H9 (cell line): Measurements from ENCODE around the gene RBKS. TPM values are rescaled to one million over a fixed set of nuclear protein-coding genes. Genes with fewer than 3 reads are reported as not detected.

Source experiments
- DNase-seq: peaks from one replicate; pipeline ENCODE4 v3.0.0-alpha.2; 2017
- H2AFZ ChIP-seq: one replicate; pipeline ENCODE4 v1.6.1; 2013; ENCODE audit warnings: mild to moderate bottlenecking, low read length, control low read depth, moderate library complexity
- H2AK5ac ChIP-seq: 2 replicates; pipeline ENCODE4 v1.6.1; 2013; ENCODE audit warnings: low read length, control low read depth, mixed read lengths; ENCODE audit not compliant: insufficient read length
- H2BK120ac ChIP-seq: one replicate; pipeline ENCODE4 v1.6.1; 2013; ENCODE audit warnings: low read depth, mild to moderate bottlenecking, low read length, control low read depth, inconsistent platforms; ENCODE audit not compliant: poor library complexity, severe bottlenecking
- H2BK12ac ChIP-seq: 2 replicates; pipeline ENCODE4 v1.6.1; 2013; ENCODE audit warnings: low read length, control low read depth, mixed read lengths, low read depth; ENCODE audit not compliant: insufficient read length
- H2BK15ac ChIP-seq: 2 replicates; pipeline ENCODE4 v1.6.1; 2013; ENCODE audit warnings: low read depth, low read length, control low read depth
- H2BK20ac ChIP-seq: one replicate; pipeline ENCODE4 v1.6.1; 2013; ENCODE audit warnings: low read depth, mild to moderate bottlenecking, low read length, control low read depth, inconsistent platforms; ENCODE audit not compliant: poor library complexity, severe bottlenecking
- H2BK5ac ChIP-seq: 2 replicates; pipeline ENCODE4 v1.6.1; 2013; ENCODE audit warnings: low read length, control low read depth, mixed read lengths; ENCODE audit not compliant: insufficient read length
- H3K14ac ChIP-seq: 2 replicates; pipeline ENCODE4 v1.6.1; 2013; ENCODE audit warnings: low read length, control low read depth; ENCODE audit not compliant: insufficient read depth
- H3K18ac ChIP-seq: 2 replicates; pipeline ENCODE4 v1.6.1; 2013; ENCODE audit warnings: low read depth, mild to moderate bottlenecking, mixed read lengths, low read length, control low read depth; ENCODE audit not compliant: insufficient read length
- H3K23ac ChIP-seq: 2 replicates; pipeline ENCODE4 v1.6.1; 2013; ENCODE audit warnings: low read length, control low read depth, mixed read lengths, low read depth; ENCODE audit not compliant: insufficient read length
- H3K23me2 ChIP-seq: 2 replicates; pipeline ENCODE4 v1.6.1; 2013; ENCODE audit warnings: low read depth, mild to moderate bottlenecking, mixed read lengths, low read length, control low read depth; ENCODE audit not compliant: insufficient read length, poor library complexity, severe bottlenecking
- H3K27ac ChIP-seq: 2 replicates; pipeline ENCODE4 v1.5.1; 2013; ENCODE audit warnings: low read length, control low read depth, mixed read lengths, low read depth; ENCODE audit not compliant: insufficient read length
- H3K27me3 ChIP-seq: 2 replicates; pipeline ENCODE4 v1.6.1; 2013; ENCODE audit warnings: low read length, control low read depth, inconsistent platforms; ENCODE audit not compliant: insufficient read depth
- H3K4ac ChIP-seq: 2 replicates; pipeline ENCODE4 v1.6.1; 2013; ENCODE audit warnings: low read depth, mild to moderate bottlenecking, control low read depth, inconsistent platforms, low read length, moderate library complexity
- H3K4me1 ChIP-seq: 2 replicates; pipeline ENCODE4 v1.6.1; 2013; ENCODE audit warnings: low read length, control low read depth, inconsistent platforms; ENCODE audit not compliant: insufficient read depth
- H3K4me2 ChIP-seq: 2 replicates; pipeline ENCODE4 v1.6.1; 2013; ENCODE audit warnings: low read length, control low read depth, mixed read lengths; ENCODE audit not compliant: insufficient read length, insufficient read depth
- H3K56ac ChIP-seq: 2 replicates; pipeline ENCODE4 v1.6.1; 2013; ENCODE audit warnings: low read depth, mild to moderate bottlenecking, mixed read lengths, low read length, control low read depth; ENCODE audit not compliant: insufficient read length
- H3K79me1 ChIP-seq: 2 replicates; pipeline ENCODE4 v1.6.1; 2013; ENCODE audit warnings: low read depth, mild to moderate bottlenecking, moderate library complexity, low read length, control low read depth, inconsistent platforms; ENCODE audit not compliant: insufficient read depth, poor library complexity, severe bottlenecking
- H3K79me2 ChIP-seq: 2 replicates; pipeline ENCODE4 v1.6.1; 2013; ENCODE audit warnings: low read length, control low read depth, inconsistent platforms; ENCODE audit not compliant: insufficient read depth
- H3K9ac ChIP-seq: 2 replicates; pipeline ENCODE4 v1.6.1; 2013; ENCODE audit warnings: low read length, control low read depth, mixed read lengths; ENCODE audit not compliant: insufficient read length; ENCODE audit errors: extremely low read depth
- H3K9me3 ChIP-seq: one replicate; pipeline ENCODE4 v1.6.1; 2013; ENCODE audit warnings: low read depth, low read length, inconsistent platforms; ENCODE audit not compliant: control insufficient read depth
- H3T11ph ChIP-seq: one replicate; pipeline ENCODE4 v1.6.1; 2013; ENCODE audit warnings: mild to moderate bottlenecking, low read length, control low read depth, inconsistent platforms
- H4K20me1 ChIP-seq: one replicate; pipeline ENCODE4 v1.6.1; 2013; ENCODE audit not compliant: control insufficient read depth, insufficient read length, insufficient read depth
- H4K5ac ChIP-seq: 2 replicates; pipeline ENCODE4 v1.6.1; 2013; ENCODE audit warnings: low read depth, mild to moderate bottlenecking, mixed read lengths, low read length, control low read depth; ENCODE audit not compliant: insufficient read length
- H4K8ac ChIP-seq: replicated peaks from 2 replicates; pipeline ENCODE4 v1.6.1; 2013; ENCODE audit warnings: low read length, control low read depth, mixed read lengths, low read depth; ENCODE audit not compliant: insufficient read length
- H4K91ac ChIP-seq: 2 replicates; pipeline ENCODE4 v1.6.1; 2013; ENCODE audit warnings: low read depth, mild to moderate bottlenecking, moderate library complexity, mixed read lengths, low read length, control low read depth; ENCODE audit not compliant: insufficient read length
- H3K27ac Mint-ChIP-seq, 3 experiments: 2 replicates in 2 of 3; 3 replicates in 1 of 3; pipeline ENCODE4 v1.8.0; 2020 to 2021; ENCODE audit warnings: mixed read lengths in 3 of 3, mild to moderate bottlenecking in 1 of 3, moderate library complexity in 1 of 3
- H3K27me3 Mint-ChIP-seq: 2 replicates; pipeline ENCODE4 v1.8.0; 2021; ENCODE audit warnings: low read depth, mild to moderate bottlenecking, moderate library complexity, mixed read lengths
- H3K36me3 Mint-ChIP-seq, 3 experiments: 2 replicates in 2 of 3; 3 replicates in 1 of 3; pipeline ENCODE4 v1.8.0; 2020 to 2021; ENCODE audit warnings: low read depth in 3 of 3, mixed read lengths in 3 of 3; ENCODE audit not compliant: insufficient read depth in 1 of 3
- H3K4me1 Mint-ChIP-seq, 2 experiments: 2 replicates each; pipeline ENCODE4 v1.8.0; 2020; ENCODE audit warnings: mixed read lengths in 2 of 2
- H3K4me3 Mint-ChIP-seq, 2 experiments: 2 replicates in 1 of 2; 3 replicates in 1 of 2; pipeline ENCODE4 v1.8.0; 2020 to 2021; ENCODE audit warnings: mild to moderate bottlenecking in 2 of 2, mixed read lengths in 2 of 2, moderate library complexity in 1 of 2
- H3K9me3 Mint-ChIP-seq, 2 experiments: 2 replicates in 1 of 2; 3 replicates in 1 of 2; pipeline ENCODE4 v1.8.0; 2020; ENCODE audit warnings: mild to moderate bottlenecking in 2 of 2, mixed read lengths in 2 of 2, moderate library complexity in 1 of 2
- WGBS: extraction: QIAGEN DNeasy Blood & Tissue Kit; methylation state at CpG from one replicate; pipeline ENCODE4 v1.1.7; 2013; ENCODE audit warnings: missing lambda C conversion rate, low lambda C conversion rate, mixed read lengths; ENCODE audit not compliant: insufficient read length; ENCODE audit errors: extremely low coverage; 5-methylcytosine and 5-hydroxymethylcytosine counted together
- total RNA-seq: library from RNA; stranded (reverse); gene quantifications from 2 replicates; pipeline ENCODE4 v1.2.1, GENCODE V29; 2021
- TF ChIP-seq, protein P1 (sequence below): fragments of 200-600 bp; sonication (generic); conservative IDR thresholded peaks from 3 replicates; pipeline ENCODE4 v1.8.0; 2021; ENCODE audit warnings: antibody characterized with exemption, mild to moderate bottlenecking

RBKS gene
- total RNA-seq, 1 experiment from 2014 or later = 2.3 TPM

- Histone ChIP-seq H4K8ac (no peak overlapping the region), H3K79me2 (no peaks in the 10 kb centered on the region), H2BK20ac (no peak overlapping the region), H3K14ac (no peak overlapping the region), H3K9ac (no peak overlapping the region), H3K23ac (no peak overlapping the region), H3K9me3 (no peaks in the 10 kb centered on the region), H3K4ac (no peak overlapping the region), H3K56ac (no peak overlapping the region), H3T11ph (no peak overlapping the region), H2AFZ (no peak overlapping the region), H4K91ac (no peak overlapping the region), H3K27ac (no peak overlapping the region), H4K20me1 (no peaks in the 10 kb centered on the region), H4K5ac (no peak overlapping the region), H2BK15ac (no peak overlapping the region), H2BK120ac (no peak overlapping the region), H2BK5ac (no peak overlapping the region), H2BK12ac (no peak overlapping the region), H3K27me3 (no peaks in the 10 kb centered on the region), H3K4me1 (no peaks in the 10 kb centered on the region), H3K79me1 (no peaks in the 10 kb centered on the region), H3K18ac (no peak overlapping the region), H3K23me2 (no peaks in the 10 kb centered on the region), H3K4me2 (no peak overlapping the region), H2AK5ac (no peak overlapping the region)
- WGBS = no CpG with 5 or more reads among the region's 1 CpG
- no peak overlapping the region for H3K27ac Mint-ChIP-seq
- no peak for DNase-seq
- no peak overlapping the region for H3K4me3 Mint-ChIP-seq
- no peaks in the 10 kb centered on the region for H3K9me3 Mint-ChIP-seq
- no peaks in the 10 kb centered on the region for H3K4me1 Mint-ChIP-seq
- peaks cover 0 to 10% (median 5%) of the 10 kb centered on the region in 3 experiments; a peak in 5 of 7 replicates for H3K36me3 Mint-ChIP-seq
- TF ChIP-seq, protein P1, sequence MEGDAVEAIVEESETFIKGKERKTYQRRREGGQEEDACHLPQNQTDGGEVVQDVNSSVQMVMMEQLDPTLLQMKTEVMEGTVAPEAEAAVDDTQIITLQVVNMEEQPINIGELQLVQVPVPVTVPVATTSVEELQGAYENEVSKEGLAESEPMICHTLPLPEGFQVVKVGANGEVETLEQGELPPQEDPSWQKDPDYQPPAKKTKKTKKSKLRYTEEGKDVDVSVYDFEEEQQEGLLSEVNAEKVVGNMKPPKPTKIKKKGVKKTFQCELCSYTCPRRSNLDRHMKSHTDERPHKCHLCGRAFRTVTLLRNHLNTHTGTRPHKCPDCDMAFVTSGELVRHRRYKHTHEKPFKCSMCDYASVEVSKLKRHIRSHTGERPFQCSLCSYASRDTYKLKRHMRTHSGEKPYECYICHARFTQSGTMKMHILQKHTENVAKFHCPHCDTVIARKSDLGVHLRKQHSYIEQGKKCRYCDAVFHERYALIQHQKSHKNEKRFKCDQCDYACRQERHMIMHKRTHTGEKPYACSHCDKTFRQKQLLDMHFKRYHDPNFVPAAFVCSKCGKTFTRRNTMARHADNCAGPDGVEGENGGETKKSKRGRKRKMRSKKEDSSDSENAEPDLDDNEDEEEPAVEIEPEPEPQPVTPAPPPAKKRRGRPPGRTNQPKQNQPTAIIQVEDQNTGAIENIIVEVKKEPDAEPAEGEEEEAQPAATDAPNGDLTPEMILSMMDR = no peak
- no peaks in the 10 kb centered on the region for H3K27me3 Mint-ChIP-seq
Observed at GRCh38 chr2:27782701-27783100, 107.5 kb downstream of the RBKS start.
